ENCODE measurements around the gene MSANTD7. TPM values are rescaled to one million over a fixed set of nuclear protein-coding genes. Genes with fewer than 3 reads are reported as not detected.
A peak's percentile ranks its signal among the peaks of the same experiment; 100 is the strongest.

Gene MSANTD7
- total and polyA plus RNA-seq, 2 experiments from 2014 or later = 9.2 to 14.0 TPM

DNA sequence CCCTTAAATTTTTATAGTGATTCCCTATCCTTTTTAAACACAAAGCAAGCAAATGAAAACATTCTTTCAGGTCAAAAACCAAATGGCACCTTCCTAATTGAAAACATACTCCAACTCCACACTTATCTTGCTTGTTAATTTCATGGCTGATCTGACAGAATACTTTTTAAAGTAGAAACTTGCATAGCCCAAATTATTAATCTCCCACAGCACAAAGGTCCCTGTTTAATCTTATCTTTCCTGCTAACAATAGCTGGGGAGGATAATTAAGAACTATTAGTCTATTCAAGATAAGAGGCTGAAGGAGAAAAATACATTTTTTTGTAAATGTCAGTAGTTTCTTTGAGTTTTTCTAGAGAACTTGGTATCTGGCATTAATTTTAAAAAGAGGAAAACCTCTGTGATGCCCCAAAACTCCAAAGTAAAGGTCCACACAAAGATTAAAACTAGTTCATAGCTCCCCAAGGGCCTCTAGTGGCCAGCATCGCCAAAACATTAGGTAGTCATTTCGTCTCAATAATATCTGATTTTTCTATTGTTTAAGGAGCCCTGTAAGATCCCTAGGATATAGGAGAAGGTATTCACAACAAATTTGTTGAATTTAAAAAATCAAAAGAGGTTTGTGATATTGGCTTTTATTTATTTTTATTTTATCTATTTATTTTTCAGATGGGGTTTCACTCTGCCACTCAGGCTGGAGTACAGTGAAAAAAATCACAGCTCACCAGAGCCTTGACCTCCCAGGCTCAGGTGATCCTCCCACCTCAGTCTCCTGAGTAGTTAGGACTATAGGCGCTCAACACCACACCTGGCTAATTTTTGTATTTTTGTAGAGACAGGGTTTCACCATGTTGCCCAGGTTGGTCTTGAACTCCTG is 15.0 kb upstream of the MSANTD7 start:
- no peak overlapping the region for H3K4me3 ChIP-seq
- H3K4me1 ChIP-seq (ENCODE audit: insufficient read depth) = no peaks in the 10 kb centered on the region
- no peaks in the 10 kb centered on the region for H3K27me3 ChIP-seq
- H3K36me3 ChIP-seq (replicated peaks; ENCODE audit: insufficient read depth, low read depth) = no peaks in the 10 kb centered on the region
- no peaks in the 10 kb centered on the region for H3K79me2 ChIP-seq
- H3K9me2 ChIP-seq (replicated peaks; ENCODE audit: insufficient read depth) = no peaks in the 10 kb centered on the region
- H3K4me2 ChIP-seq = no peak overlapping the region
- TF ChIP-seq EZH2phosphoT487 (IDR thresholded peaks at IDR 0.05; ENCODE audit: low read depth, severe bottlenecking, unreplicated experiment) = no peak
- TF ChIP-seq, protein P1, sequence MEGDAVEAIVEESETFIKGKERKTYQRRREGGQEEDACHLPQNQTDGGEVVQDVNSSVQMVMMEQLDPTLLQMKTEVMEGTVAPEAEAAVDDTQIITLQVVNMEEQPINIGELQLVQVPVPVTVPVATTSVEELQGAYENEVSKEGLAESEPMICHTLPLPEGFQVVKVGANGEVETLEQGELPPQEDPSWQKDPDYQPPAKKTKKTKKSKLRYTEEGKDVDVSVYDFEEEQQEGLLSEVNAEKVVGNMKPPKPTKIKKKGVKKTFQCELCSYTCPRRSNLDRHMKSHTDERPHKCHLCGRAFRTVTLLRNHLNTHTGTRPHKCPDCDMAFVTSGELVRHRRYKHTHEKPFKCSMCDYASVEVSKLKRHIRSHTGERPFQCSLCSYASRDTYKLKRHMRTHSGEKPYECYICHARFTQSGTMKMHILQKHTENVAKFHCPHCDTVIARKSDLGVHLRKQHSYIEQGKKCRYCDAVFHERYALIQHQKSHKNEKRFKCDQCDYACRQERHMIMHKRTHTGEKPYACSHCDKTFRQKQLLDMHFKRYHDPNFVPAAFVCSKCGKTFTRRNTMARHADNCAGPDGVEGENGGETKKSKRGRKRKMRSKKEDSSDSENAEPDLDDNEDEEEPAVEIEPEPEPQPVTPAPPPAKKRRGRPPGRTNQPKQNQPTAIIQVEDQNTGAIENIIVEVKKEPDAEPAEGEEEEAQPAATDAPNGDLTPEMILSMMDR (IDR thresholded peaks at IDR 0.05; ENCODE audit: poor library complexity) = peak; percentile 64
- no peak overlapping the region for H3K27ac ChIP-seq
- peak; percentile 47 for DNase-seq (ENCODE audit: low spot score)
- H4K20me1 ChIP-seq (ENCODE audit: insufficient read depth, poor library complexity, severe bottlenecking) = no peaks in the 10 kb centered on the region
- 40% methylated on average over 3 of the region's 3 CpGs for WGBS (ENCODE audit: low lambda C conversion rate, missing lambda C conversion rate)
- H2AFZ ChIP-seq = no peak overlapping the region
- H3K9me3 ChIP-seq (ENCODE audit: low read depth) = no peaks in the 10 kb centered on the region

GRCh38 chr10:14823966-14824365 is 14.1 kb upstream of the MSANTD7 start:
- Histone ChIP-seq H3K79me2 (no peaks in the 10 kb centered on the region), H2AFZ (no peak overlapping the region), H3K4me2 (no peak overlapping the region), H3K27ac (no peak overlapping the region), H3K9me3 (ENCODE audit: low read depth) (no peaks in the 10 kb centered on the region), H4K20me1 (ENCODE audit: insufficient read depth, poor library complexity, severe bottlenecking) (no peaks in the 10 kb centered on the region), H3K4me1 (ENCODE audit: insufficient read depth) (no peaks in the 10 kb centered on the region), H3K36me3 (replicated peaks; ENCODE audit: insufficient read depth, low read depth) (no peaks in the 10 kb centered on the region), H3K4me3 (no peak overlapping the region), H3K9me2 (replicated peaks; ENCODE audit: insufficient read depth) (no peaks in the 10 kb centered on the region), H3K27me3 (no peaks in the 10 kb centered on the region)
- WGBS (ENCODE audit: low lambda C conversion rate, missing lambda C conversion rate) = 90% methylated on average over 3 of the region's 3 CpGs
- no peak for TF ChIP-seq EZH2phosphoT487 (IDR thresholded peaks at IDR 0.05; ENCODE audit: low read depth, severe bottlenecking, unreplicated experiment)
- no peak for TF ChIP-seq EZH2 (IDR thresholded peaks at IDR 0.05; ENCODE audit: borderline replicate concordance)
- TF ChIP-seq, protein P1 (IDR thresholded peaks at IDR 0.05; ENCODE audit: poor library complexity) = no peak
- no peak for DNase-seq (ENCODE audit: low spot score)

DNA sequence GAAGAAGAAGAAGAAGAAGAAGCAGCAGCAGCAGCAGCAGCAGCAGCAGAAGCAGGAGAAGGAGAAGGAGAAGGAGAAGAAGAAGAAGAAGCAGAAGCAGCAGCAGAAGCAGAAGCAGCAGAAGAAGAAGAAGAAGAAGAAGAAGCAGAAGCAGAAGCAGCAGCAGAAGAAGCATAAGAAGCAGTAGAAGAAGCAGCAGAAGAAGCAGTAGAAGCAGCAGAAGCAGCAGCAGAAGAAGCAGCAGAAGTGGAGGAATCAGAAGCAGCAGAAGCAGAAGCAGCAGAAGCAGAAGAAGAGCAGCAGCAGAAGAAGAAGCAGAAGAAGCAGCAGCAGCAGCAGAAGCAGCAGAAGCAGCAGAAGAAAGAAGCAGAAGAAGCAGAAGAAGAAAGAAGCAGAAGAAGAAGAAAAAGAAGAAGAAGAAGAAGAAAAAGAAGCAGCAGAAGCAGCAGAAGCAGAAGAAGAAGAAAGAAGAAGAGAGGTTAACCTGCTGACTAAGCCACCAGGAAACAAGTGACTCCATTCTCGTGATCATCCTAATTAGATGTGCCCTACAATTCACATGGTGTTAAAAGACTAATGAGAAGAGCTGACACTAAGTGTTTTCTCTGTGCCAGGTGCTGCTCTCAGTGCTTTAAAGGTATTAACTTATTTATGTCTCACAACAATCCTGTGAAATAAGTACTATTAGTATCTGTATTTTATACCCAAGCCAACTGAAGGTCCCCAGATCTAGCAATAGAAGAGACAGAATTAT is 11.9 kb upstream of the MSANTD7 start:
- Histone ChIP-seq H3K4me2 (no peak overlapping the region), H3K9me2 (replicated peaks; ENCODE audit: insufficient read depth) (no peaks in the 10 kb centered on the region), H3K4me1 (ENCODE audit: insufficient read depth) (no peaks in the 10 kb centered on the region), H3K79me2 (no peaks in the 10 kb centered on the region), H3K36me3 (replicated peaks; ENCODE audit: insufficient read depth, low read depth) (no peaks in the 10 kb centered on the region), H3K27me3 (no peaks in the 10 kb centered on the region), H3K9me3 (ENCODE audit: low read depth) (no peaks in the 10 kb centered on the region), H3K27ac (no peak overlapping the region), H3K4me3 (no peak overlapping the region), H4K20me1 (ENCODE audit: insufficient read depth, poor library complexity, severe bottlenecking) (no peaks in the 10 kb centered on the region), H2AFZ (no peak overlapping the region)
- 94% methylated on average over 1 of the region's 1 CpG for WGBS (ENCODE audit: low lambda C conversion rate, missing lambda C conversion rate)
- TF ChIP-seq, protein P1 (IDR thresholded peaks at IDR 0.05; ENCODE audit: poor library complexity) = no peak
- TF ChIP-seq EZH2phosphoT487 (IDR thresholded peaks at IDR 0.05; ENCODE audit: low read depth, severe bottlenecking, unreplicated experiment) = no peak
- no peak for TF ChIP-seq EZH2 (IDR thresholded peaks at IDR 0.05; ENCODE audit: borderline replicate concordance)
- DNase-seq (ENCODE audit: low spot score) = no peak

All from hepatocyte (in vitro differentiated cells).